Glomerular visceral epithelial cell (primary cell): ENCODE data around the gene FAM135A.
"Not testable (repeated sequence)": the region's sequence is repeated elsewhere in the genome, so short reads cannot be mapped to it uniquely, and the experiment has no call there.

Experiments used
- DNase-seq: peaks from one replicate; pipeline ENCODE4 v3.0.0-alpha.2; 2016; ENCODE audit errors: extremely low spot score

The FAM135A gene

GRCh38 chr6:70459699-70460098 is 46.4 kb downstream of the FAM135A start:
- DNase-seq: not testable (repeated sequence)

- DNase-seq: no peak
Observed at GRCh38 chr6:70470016-70470415, 56.7 kb downstream of the FAM135A start.

GRCh38 chr6:70470510-70470909 is 57.2 kb downstream of the FAM135A start:
- not testable (repeated sequence) for DNase-seq

- DNase-seq: no peak
Observed at GRCh38 chr6:70474751-70475150, 61.4 kb downstream of the FAM135A start.

GRCh38 chr6:70479236-70479635 is 65.9 kb downstream of the FAM135A start:
- DNase-seq: peak; percentile 35

GRCh38 chr6:70486638-70487037 is 73.3 kb downstream of the FAM135A start:
- not testable (repeated sequence) for DNase-seq

- no peak for DNase-seq
Observed at GRCh38 chr6:70489364-70489763, 76.1 kb downstream of the FAM135A start.

GRCh38 chr6:70494833-70495232 is 81.5 kb downstream of the FAM135A start:
- DNase-seq: no peak

GRCh38 chr6:70495790-70496189 is 82.5 kb downstream of the FAM135A start:
- not testable (repeated sequence) for DNase-seq

GRCh38 chr6:70502484-70502883 is 89.2 kb downstream of the FAM135A start:
- no peak for DNase-seq

GRCh38 chr6:70503813-70504465 is 90.6 kb downstream of the FAM135A start:
- no peak for DNase-seq

- no peak for DNase-seq
Observed at GRCh38 chr6:70506321-70506720, 93.0 kb downstream of the FAM135A start.

GRCh38 chr6:70507161-70507560 is 93.9 kb downstream of the FAM135A start:
- no peak for DNase-seq

GRCh38 chr6:70508953-70509352 is 95.6 kb downstream of the FAM135A start:
- DNase-seq: no peak

GRCh38 chr6:70510600-70510999 is 97.3 kb downstream of the FAM135A start:
- DNase-seq: no peak

GRCh38 chr6:70518723-70519122 is 105.4 kb downstream of the FAM135A start:
- no peak for DNase-seq

GRCh38 chr6:70520575-70520974 is 107.3 kb downstream of the FAM135A start:
- DNase-seq: peak; percentile 13

GRCh38 chr6:70524721-70525286 is 111.5 kb downstream of the FAM135A start:
- DNase-seq: no peak

GRCh38 chr6:70527071-70527737 is 113.9 kb downstream of the FAM135A start:
- no peak for DNase-seq

- no peak for DNase-seq
Observed at GRCh38 chr6:70530023-70530422, 116.7 kb downstream of the FAM135A start.

- no peak for DNase-seq
Observed at GRCh38 chr6:70531133-70531532, 117.8 kb downstream of the FAM135A start.

- no peak for DNase-seq
Observed at GRCh38 chr6:70537266-70537665, 124.0 kb downstream of the FAM135A start.

- no peak for DNase-seq
Observed at GRCh38 chr6:70538376-70538775, 125.1 kb downstream of the FAM135A start.
